Osteoblast (primary cell): ENCODE data around the gene KATNB1. TPM values are rescaled to one million over a fixed set of nuclear protein-coding genes. Genes with fewer than 3 reads are reported as not detected.
A peak's percentile ranks its signal among the peaks of the same experiment; 100 is the strongest.

Experiments
- DNase-seq: peaks from one replicate; pipeline ENCODE4 v3.0.0; 2011; ENCODE audit warnings: low spot score, mixed read lengths; ENCODE audit not compliant: insufficient read length; ENCODE audit errors: missing footprints
- H2AFZ ChIP-seq: 2 replicates; pipeline ENCODE4 v1.6.0; 2011; ENCODE audit warnings: mild to moderate bottlenecking, low read length
- H3K27ac ChIP-seq: 2 replicates; pipeline ENCODE4 v1.5.1; 2011; ENCODE audit warnings: mild to moderate bottlenecking, low read depth, low read length, moderate library complexity
- H3K27me3 ChIP-seq: 2 replicates; pipeline ENCODE4 v1.6.0; 2012; ENCODE audit warnings: mild to moderate bottlenecking, control low read depth, inconsistent platforms, low read length, moderate library complexity; ENCODE audit not compliant: insufficient read depth
- H3K36me3 ChIP-seq: 2 replicates; pipeline ENCODE4 v1.5.1; 2011; ENCODE audit warnings: mild to moderate bottlenecking, low read length, control low read depth, moderate library complexity; ENCODE audit not compliant: insufficient read depth
- H3K4me1 ChIP-seq: 2 replicates; pipeline ENCODE4 v1.5.1; 2011; ENCODE audit warnings: mild to moderate bottlenecking, low read length, control low read depth, moderate library complexity; ENCODE audit not compliant: insufficient read depth
- H3K4me2 ChIP-seq: 2 replicates; pipeline ENCODE4 v1.6.0; 2011; ENCODE audit warnings: mild to moderate bottlenecking, low read length; ENCODE audit not compliant: insufficient read depth
- H3K4me3 ChIP-seq: fragments of 200-600 bp; sonication (generic); 3 replicates; pipeline ENCODE4 v1.5.1; 2012; ENCODE audit warnings: mild to moderate bottlenecking, low read length, inconsistent platforms; ENCODE audit not compliant: insufficient read depth
- H3K79me2 ChIP-seq: 2 replicates; pipeline ENCODE4 v1.6.0; 2012; ENCODE audit warnings: mild to moderate bottlenecking, low read length, control low read depth, inconsistent platforms; ENCODE audit not compliant: insufficient read depth
- H3K9me3 ChIP-seq: 2 replicates; pipeline ENCODE4 v1.5.1; 2011; ENCODE audit warnings: low read depth, low read length, control low read depth
- H4K20me1 ChIP-seq: 2 replicates; pipeline ENCODE4 v1.6.0; 2012; ENCODE audit warnings: mild to moderate bottlenecking, low read length, control low read depth; ENCODE audit not compliant: insufficient read depth
- CTCF ChIP-seq: IDR thresholded peaks from 2 replicates; pipeline ENCODE4 v1.5.1; 2011; ENCODE audit warnings: mild to moderate bottlenecking, low read depth, low read length, moderate library complexity; ENCODE audit errors: extremely low read depth
- total RNA-seq: library from RNA; depleted of rRNA; stranded (reverse); fragments of >200 nt; gene quantifications from 2 replicates; pipeline ENCODE4 v1.2.3, GENCODE V29; 2012

Gene KATNB1
- total RNA-seq, 1 donor, result 24.6 TPM

GRCh38 chr16:57785924-57786323 is 50.4 kb downstream of the KATNB1 start:
- no peaks in the 10 kb centered on the region for H3K9me3 ChIP-seq
- no peak overlapping the region for H3K4me3 ChIP-seq
- no peaks in the 10 kb centered on the region for H3K27me3 ChIP-seq
- H2AFZ ChIP-seq, result no peak overlapping the region
- H3K4me2 ChIP-seq, result no peak overlapping the region
- H3K36me3 ChIP-seq, result peaks cover 34% of the 10 kb centered on the region
- DNase-seq, result peak; percentile 68
- H4K20me1 ChIP-seq, result peaks cover 2% of the 10 kb centered on the region
- H3K4me1 ChIP-seq, result peaks cover 11% of the 10 kb centered on the region
- H3K27ac ChIP-seq, result no peak overlapping the region
- no peak for TF ChIP-seq CTCF
- H3K79me2 ChIP-seq, result peaks cover 9% of the 10 kb centered on the region

GRCh38 chr16:57786632-57787518 is 51.3 kb downstream of the KATNB1 start:
- Histone ChIP-seq H2AFZ (no peak overlapping the region), H3K4me1 (peaks cover 17% of the 10 kb centered on the region), H3K27me3 (no peaks in the 10 kb centered on the region), H3K9me3 (no peaks in the 10 kb centered on the region), H3K79me2 (peaks cover 2% of the 10 kb centered on the region), H3K4me2 (no peak overlapping the region), H3K4me3 (no peak overlapping the region), H3K36me3 (peaks cover 37% of the 10 kb centered on the region), H3K27ac (no peak overlapping the region), H4K20me1 (peaks cover 2% of the 10 kb centered on the region)
- peak; percentile 72 for DNase-seq
- no peak for TF ChIP-seq CTCF

- no peak overlapping the region for H3K27ac ChIP-seq
- DNase-seq, result peak; percentile 35
- H3K9me3 ChIP-seq, result no peaks in the 10 kb centered on the region
- H3K27me3 ChIP-seq, result no peaks in the 10 kb centered on the region
- no peaks in the 10 kb centered on the region for H4K20me1 ChIP-seq
- peaks cover 15% of the 10 kb centered on the region for H3K4me1 ChIP-seq
- H3K79me2 ChIP-seq, result peaks cover 2% of the 10 kb centered on the region
- no peak overlapping the region for H3K4me3 ChIP-seq
- no peak overlapping the region for H2AFZ ChIP-seq
- no peak for TF ChIP-seq CTCF
- no peak overlapping the region for H3K4me2 ChIP-seq
- peaks cover 42% of the 10 kb centered on the region for H3K36me3 ChIP-seq
Observed at GRCh38 chr16:57787519-57787905, 51.9 kb downstream of the KATNB1 start.

- H2AFZ ChIP-seq, result no peak overlapping the region
- peaks cover 47% of the 10 kb centered on the region for H3K36me3 ChIP-seq
- no peak for DNase-seq
- H3K4me3 ChIP-seq, result no peak overlapping the region
- peaks cover 15% of the 10 kb centered on the region for H3K4me1 ChIP-seq
- no peaks in the 10 kb centered on the region for H3K27me3 ChIP-seq
- H3K79me2 ChIP-seq, result peaks cover 2% of the 10 kb centered on the region
- no peak for TF ChIP-seq CTCF
- no peak overlapping the region for H3K4me2 ChIP-seq
- no peaks in the 10 kb centered on the region for H4K20me1 ChIP-seq
- no peak overlapping the region for H3K27ac ChIP-seq
- no peaks in the 10 kb centered on the region for H3K9me3 ChIP-seq
Observed at GRCh38 chr16:57788252-57788841, 52.8 kb downstream of the KATNB1 start.
